ENCODE results near the gene GAR1. TPM values are rescaled to one million over a fixed set of nuclear protein-coding genes. Genes with fewer than 3 reads are reported as not detected.

GAR1 gene
- total RNA-seq, 1 donor from 2014 or later = 8.6 TPM

GRCh38 chr4:109826719-109827118 lies 11.2 kb downstream of the GAR1 start:
- H3K4me1 ChIP-seq = no peaks in the 10 kb centered on the region
- peaks cover 37% of the 10 kb centered on the region for H3K36me3 ChIP-seq
- intact Hi-C loops (cut with micrococcal nuclease) = loop anchor here (5.0 kb wide), 1 partner anchor 399 kb away; no protein-coding TSS in a partner anchor
- peak; percentile 68 for TF ChIP-seq CTCF (IDR thresholded peaks at IDR 0.05; ENCODE audit: borderline replicate concordance)
- H3K9me3 ChIP-seq (replicated peaks) = no peaks in the 10 kb centered on the region
- no peak for DNase-seq
- H3K4me3 ChIP-seq = no peak overlapping the region
- no peak overlapping the region for H3K27ac ChIP-seq (replicated peaks)
- no peaks in the 10 kb centered on the region for H3K27me3 ChIP-seq (ENCODE audit: low read depth)

- Histone ChIP-seq H3K27me3 (ENCODE audit: low read depth) (no peaks in the 10 kb centered on the region), H3K36me3 (peaks cover 30% of the 10 kb centered on the region), H3K9me3 (replicated peaks) (no peaks in the 10 kb centered on the region), H3K4me1 (no peaks in the 10 kb centered on the region), H3K4me3 (no peak within 1 kb of the TSS), H3K27ac (replicated peaks) (no peak within 1 kb of the TSS)
- no peak for DNase-seq
- TF ChIP-seq CTCF (IDR thresholded peaks at IDR 0.05; ENCODE audit: borderline replicate concordance) = no peak
- intact Hi-C loops (cut with micrococcal nuclease) = loop anchor here (5.0 kb wide), 1 partner anchor 400 kb away; no protein-coding TSS in a partner anchor
These were observed 12.1 kb downstream of the GAR1 start, which contains the start of gene RRH for GRCh38 chr4:109827672-109828071. Gene RRH, plus strand, starts transcription at chr4:109827972. Its CDS starts 56 bp downstream, at chr4:109828028.

GRCh38 chr4:109833756-109834155 lies 18.2 kb downstream of the GAR1 start:
- TF ChIP-seq CTCF (IDR thresholded peaks at IDR 0.05; ENCODE audit: borderline replicate concordance) = no peak
- no peak overlapping the region for H3K4me3 ChIP-seq
- intact Hi-C loops (cut with micrococcal nuclease) = no loop called here
- no peaks in the 10 kb centered on the region for H3K4me1 ChIP-seq
- no peaks in the 10 kb centered on the region for H3K9me3 ChIP-seq (replicated peaks)
- no peaks in the 10 kb centered on the region for H3K27me3 ChIP-seq (ENCODE audit: low read depth)
- H3K36me3 ChIP-seq = no peaks in the 10 kb centered on the region
- DNase-seq = no peak
- no peak overlapping the region for H3K27ac ChIP-seq (replicated peaks)

GRCh38 chr4:109836985-109837384 lies 21.4 kb downstream of the GAR1 start:
- TF ChIP-seq CTCF (IDR thresholded peaks at IDR 0.05; ENCODE audit: borderline replicate concordance) = no peak
- no peak overlapping the region for H3K27ac ChIP-seq (replicated peaks)
- no peaks in the 10 kb centered on the region for H3K9me3 ChIP-seq (replicated peaks)
- no peaks in the 10 kb centered on the region for H3K27me3 ChIP-seq (ENCODE audit: low read depth)
- H3K4me3 ChIP-seq = no peak overlapping the region
- H3K36me3 ChIP-seq = no peaks in the 10 kb centered on the region
- DNase-seq = no peak
- intact Hi-C loops (cut with micrococcal nuclease) = no loop called here
- no peaks in the 10 kb centered on the region for H3K4me1 ChIP-seq

- intact Hi-C loops (cut with micrococcal nuclease) = no loop called here
- H3K27ac ChIP-seq (replicated peaks) = no peak overlapping the region
These were observed 31.0 kb downstream of the GAR1 start for GRCh38 chr4:109846395-109847098.

More at GRCh38 chr4:109846395-109847098, 31.0 kb downstream of the GAR1 start:
- Histone ChIP-seq H3K4me1 (no peaks in the 10 kb centered on the region), H3K27me3 (ENCODE audit: low read depth) (no peaks in the 10 kb centered on the region), H3K36me3 (no peaks in the 10 kb centered on the region), H3K4me3 (no peak overlapping the region), H3K9me3 (replicated peaks) (no peaks in the 10 kb centered on the region)
- TF ChIP-seq CTCF (IDR thresholded peaks at IDR 0.05; ENCODE audit: borderline replicate concordance) = no peak
- no peak for DNase-seq

All from left ventricle myocardium inferior (tissue), 1 donor.